Stimulated activated naive CD8-positive, alpha-beta T cell treated with anti-CD3 and anti-CD28 coated beads, Interleukin-15, Interleukin-2, amounts not matched to agents 100 U/mL and 50 U/mL, for 24 hours (primary cell): ENCODE measurements around the gene TGM5.

Source experiments
- ATAC-seq: fragments of 150-1000 bp; cut with Tn5 transposase; one replicate; pipeline ENCODE4 v1.10.0; 2021
- DNase-seq: peaks from one replicate; pipeline ENCODE4 v3.0.0; 2021

The TGM5 gene

DNA sequence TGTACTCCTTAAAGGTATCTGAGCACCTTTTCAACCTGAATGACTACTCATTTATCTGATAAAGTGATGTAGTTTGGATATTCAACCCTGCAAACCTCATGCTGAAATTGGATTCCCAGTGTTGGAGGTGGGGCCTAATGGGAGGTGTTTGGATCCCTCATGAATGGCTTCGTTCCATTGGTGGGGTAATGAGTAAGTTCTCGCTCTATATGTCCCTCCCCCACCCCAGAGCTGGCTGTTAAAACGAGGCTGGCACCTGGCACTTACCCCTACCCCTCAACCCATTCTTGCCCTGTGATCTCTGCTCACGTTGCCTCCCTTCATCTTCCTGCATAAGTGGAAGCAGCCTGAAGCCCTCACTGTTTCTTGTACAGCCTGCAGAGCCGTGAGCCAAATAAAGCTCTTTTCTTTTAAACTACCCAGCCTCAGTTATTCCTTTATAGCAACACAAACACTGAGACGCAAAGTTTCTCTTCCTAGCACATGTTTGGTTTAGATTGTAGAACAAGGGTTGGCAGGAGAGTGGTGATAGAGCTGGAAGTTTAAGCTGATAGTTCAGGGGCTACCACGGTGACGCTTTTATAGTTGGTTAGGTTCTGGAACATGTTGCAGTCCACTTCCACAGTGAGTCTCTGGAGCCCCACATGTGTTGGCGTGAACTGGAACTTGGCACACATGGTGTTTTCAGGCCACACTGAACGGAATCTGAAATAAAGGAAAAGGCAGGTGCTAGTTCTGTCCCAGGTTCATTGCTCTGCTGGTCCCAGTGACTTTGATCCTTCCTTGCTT is 69.8 kb downstream of the TGM5 start:
- ATAC-seq (no peak), DNase-seq (no peak)

DNA sequence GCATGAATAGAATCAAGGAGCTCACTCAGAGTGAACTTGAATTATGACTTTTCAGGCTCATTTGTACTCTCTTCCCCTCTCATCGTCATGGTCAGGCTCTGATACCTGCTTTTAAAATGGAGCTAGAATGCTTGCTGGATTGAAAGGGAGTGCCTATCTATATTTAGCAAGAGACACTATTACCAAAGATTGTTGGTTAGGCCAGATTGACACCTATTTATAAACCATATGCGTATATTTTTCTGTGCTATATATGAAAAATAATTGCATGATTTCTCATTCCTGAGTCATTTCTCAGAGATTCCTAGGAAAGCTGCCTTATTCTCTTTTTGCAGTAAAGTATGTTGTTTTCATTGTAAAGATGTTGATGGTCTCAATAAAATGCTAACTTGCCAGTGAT is 71.9 kb downstream of the TGM5 start:
- ATAC-seq (no peak), DNase-seq (no peak)

DNA sequence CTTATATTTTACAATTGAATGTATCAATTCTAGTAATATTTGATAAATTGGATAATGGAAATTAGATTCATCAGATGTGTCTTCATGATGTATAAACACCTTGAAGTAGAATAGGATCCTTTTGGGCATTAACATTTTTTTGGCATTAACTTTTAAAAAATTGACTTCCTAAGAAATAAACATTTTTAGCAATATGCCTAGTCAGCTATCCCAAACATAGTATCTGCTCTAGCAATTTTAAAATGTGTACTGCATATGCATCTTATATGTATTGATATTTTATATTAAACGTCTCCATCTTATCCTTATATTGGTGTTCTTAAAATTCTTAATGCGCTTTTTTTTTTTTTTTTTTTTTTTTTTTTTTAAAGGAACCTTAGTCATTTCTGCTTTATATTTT is 73.0 kb downstream of the TGM5 start:
- ATAC-seq, result no peak
- no peak for DNase-seq

DNA sequence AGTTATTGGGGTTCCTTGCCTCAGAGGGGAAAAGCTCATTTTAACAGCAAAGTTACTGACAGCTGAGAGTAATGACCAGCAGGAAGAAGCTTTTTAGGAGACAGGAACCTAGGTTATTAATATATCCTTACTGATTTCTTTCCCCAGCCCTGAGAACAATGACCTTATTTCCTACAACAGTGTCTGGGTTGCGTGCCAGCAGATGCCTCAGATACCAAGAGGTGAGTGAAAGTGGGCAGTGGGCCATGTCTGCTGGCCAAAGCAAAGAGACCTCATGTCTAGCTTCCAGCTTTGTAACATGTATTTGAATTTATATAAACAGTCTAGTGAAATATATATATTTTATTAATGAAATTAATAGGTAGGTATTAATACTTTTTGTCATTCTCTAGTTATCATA is 76.5 kb downstream of the TGM5 start:
- ATAC-seq, result no peak
- no peak for DNase-seq

DNA sequence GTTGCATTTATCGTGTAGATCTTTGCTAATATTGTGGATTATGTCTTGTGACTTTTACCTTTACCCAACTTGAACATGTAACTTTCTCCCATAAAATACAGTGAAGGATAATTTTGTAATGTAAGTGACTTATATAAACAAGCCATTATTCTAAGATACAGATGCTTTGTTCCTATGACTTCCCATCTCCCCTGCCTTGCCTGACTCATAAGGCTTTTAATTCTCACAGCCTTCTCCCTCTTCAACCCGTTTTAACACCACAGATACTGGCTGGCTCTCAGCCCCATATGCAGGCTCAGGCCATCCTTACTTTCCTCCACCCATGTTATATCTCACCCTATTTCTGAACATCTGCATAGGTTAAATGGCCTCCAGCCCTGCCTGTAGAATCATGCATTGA is 77.4 kb downstream of the TGM5 start:
- no peak for DNase-seq

DNA sequence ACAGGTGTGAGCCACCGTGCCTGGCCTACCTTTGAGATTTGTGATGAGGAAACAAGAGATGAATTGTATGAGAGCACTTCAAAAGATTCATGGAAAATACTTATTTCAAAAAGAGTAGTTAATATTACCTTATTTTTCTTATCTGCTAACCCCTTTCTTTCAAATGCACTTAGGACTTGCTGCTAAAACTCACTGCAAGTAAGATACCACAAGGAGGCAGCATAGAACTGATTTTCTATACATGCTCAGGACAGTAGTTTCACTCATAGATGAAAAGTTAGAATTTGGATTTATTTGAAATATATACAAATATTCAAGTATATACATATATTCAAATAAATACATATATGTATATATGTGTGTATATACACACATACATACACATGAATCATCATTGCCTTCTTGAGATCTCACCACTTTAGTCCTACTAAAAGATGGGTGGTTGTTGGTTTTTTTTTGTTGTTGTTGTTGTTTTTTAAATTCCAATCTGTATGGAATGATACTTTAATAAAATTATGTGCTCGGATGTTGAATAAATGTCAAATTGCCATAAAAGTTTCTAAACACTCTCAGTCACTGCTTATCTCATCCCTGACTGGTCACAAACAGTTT is 79.1 kb downstream of the TGM5 start:
- no peak for DNase-seq
- no peak for ATAC-seq

More for the DNA sequence above, 77.4 kb downstream of the TGM5 start:
- ATAC-seq, result no peak

DNA sequence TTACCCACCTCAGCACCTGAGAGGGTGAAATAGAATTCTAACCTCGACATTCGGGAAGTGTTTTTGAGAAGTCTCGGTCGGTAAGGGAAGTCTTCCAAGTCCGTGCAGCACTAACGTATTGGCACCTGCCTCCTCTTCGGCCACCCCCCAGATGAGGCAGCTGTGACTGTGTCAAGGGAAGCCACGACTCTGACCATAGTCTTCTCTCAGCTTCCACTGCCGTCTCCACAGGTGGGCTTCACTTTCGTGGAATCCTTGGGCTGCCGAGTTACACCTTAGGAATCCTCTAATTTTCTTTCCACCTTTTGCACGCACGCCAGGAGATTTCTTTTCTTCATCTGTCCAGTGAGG is 80.8 kb downstream of the TGM5 start:
- DNase-seq, result no peak
- peak; percentile 19 for ATAC-seq

DNA sequence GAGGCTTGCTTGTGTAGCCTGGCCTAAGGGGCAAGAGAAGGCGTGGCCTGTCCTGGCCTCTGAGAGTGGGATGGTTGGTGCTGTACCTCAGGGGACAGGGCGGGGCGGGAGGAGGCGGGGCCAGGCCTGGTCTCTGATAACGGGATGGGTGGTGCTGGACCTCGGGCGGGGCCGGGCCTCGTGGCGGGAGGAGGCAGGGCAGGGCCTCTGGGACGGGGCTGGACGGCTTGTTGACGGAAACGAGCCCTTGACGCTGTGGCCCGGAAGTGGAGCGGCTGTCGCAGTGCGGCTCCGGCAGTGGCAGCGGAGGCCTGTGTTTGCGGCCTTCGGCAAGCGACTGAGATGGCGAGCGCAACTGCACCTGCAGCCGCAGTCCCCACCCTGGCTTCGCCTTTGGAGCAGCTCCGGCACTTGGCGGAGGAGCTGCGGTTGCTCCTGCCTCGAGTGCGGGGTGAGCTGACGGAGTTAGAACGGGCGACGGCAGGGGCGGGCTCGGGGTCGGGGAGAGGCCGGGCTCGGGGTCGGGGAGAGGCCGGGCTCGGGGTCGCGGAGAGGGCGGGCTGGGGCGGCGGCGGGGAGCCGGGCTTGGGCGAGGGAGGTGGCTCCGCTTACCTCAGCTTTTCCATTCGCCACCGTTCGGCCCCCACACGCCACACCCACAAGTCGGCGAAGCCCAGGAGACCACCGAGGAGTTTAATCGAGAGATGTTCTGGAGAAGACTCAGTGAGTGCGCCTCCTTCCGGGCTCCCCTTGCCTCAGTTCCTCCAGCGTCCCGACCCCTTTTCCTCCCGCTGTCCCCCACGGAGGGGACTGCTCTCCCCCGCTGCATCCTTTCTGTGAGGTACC is 81.3 kb downstream of the TGM5 start, which contains the start of gene CCNDBP1:
CCNDBP1 (plus strand) TSS at position 247 of the 846 bp plus-strand sequence; CDS start at position 343, 96 bp downstream.
- peak; percentile 97 for ATAC-seq
- peak; percentile 95 for DNase-seq

DNA sequence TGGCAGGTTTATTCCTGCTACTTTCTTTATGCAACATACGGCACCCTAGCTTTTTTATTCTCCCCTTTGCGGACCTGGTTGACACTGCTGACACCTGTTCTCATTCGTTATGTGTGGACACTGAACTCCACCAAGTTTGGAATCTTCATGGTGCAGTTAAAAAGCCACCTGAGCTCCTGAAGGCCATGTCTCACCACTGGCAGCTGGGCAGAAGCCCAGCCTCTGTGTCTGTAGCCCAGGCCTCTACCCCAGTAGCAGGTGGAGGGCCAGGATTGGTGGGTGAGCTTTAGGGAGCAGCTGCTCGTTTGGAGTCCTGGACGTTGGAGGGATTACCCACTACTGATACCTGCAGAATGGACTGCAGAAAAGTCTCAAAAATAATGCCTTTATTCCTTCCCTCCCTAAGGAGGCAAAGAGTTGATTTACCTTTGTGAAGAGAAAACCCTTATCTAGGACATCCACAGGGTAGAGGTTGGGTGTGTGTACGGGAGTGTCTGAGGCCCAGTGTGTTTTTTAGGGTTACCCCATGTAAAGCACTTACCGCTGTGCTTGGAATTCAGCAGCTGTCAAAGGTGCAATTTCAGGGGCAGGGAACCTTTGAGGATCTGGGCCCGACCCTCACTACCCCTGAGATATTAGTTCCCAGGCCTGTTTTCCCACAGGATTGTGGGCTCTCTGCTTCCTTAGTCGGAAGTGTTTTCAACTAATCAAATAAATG is 82.2 kb downstream of the TGM5 start:
- no peak for ATAC-seq
- DNase-seq, result no peak

DNA sequence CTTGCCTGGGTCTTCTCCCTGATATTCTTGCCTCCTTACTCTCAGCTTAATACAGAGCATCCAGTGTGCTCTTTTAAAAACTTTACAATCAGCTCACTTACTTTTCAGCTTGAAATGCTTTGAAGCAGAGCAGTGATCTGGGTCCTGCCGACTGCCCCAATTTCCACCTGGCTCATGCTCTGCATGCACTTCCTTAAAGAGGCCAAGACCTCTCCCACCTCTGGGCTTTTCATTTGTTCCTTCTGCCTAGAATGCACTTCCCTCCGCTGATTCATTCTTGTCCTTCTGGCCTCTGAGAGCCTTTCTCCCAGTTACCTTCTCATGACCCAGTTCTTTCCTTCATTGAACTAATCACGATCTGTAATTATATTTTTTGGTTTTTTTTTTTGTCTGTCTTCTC is 83.5 kb downstream of the TGM5 start:
- ATAC-seq (no peak), DNase-seq (no peak)
